ENCODE results near the gene ZBTB38. TPM values are rescaled to one million over a fixed set of nuclear protein-coding genes. Genes with fewer than 3 reads are reported as not detected.

ZBTB38 gene
- polyA plus RNA-seq, 1 donor from 2014 or later, result 18.7 TPM

- Histone ChIP-seq H3K27ac (ENCODE audit: low read length) (no peak overlapping the region), H3K79me2 (replicated peaks; ENCODE audit: insufficient read depth, low read length) (no peaks in the 10 kb centered on the region), H3K36me3 (ENCODE audit: insufficient read depth, low read length) (no peaks in the 10 kb centered on the region), H3K27me3 (ENCODE audit: insufficient read depth, low read depth, low read length) (no peaks in the 10 kb centered on the region), H3K4me2 (ENCODE audit: low read length) (no peak overlapping the region), H3K9ac (ENCODE audit: low read length) (no peak overlapping the region), H3K9me2 (ENCODE audit: insufficient read depth, low read length) (no peaks in the 10 kb centered on the region), H4K20me1 (ENCODE audit: insufficient read depth) (no peaks in the 10 kb centered on the region), H3F3A (ENCODE audit: insufficient read depth, low read length, poor library complexity, severe bottlenecking) (no peaks in the 10 kb centered on the region), H3K9me3 (ENCODE audit: low read length) (no peaks in the 10 kb centered on the region), H3K4me3 (ENCODE audit: low read length) (no peak overlapping the region), H2AFZ (ENCODE audit: low read depth, low read length) (no peak overlapping the region)
- no peak for TF ChIP-seq POLR2AphosphoS5 (IDR thresholded peaks at IDR 0.05)
- no peak for TF ChIP-seq SMC3 (conservative IDR thresholded peaks at IDR 0.05; ENCODE audit: poor library complexity)
- no peak for TF ChIP-seq EZH2 (IDR thresholded peaks at IDR 0.05; ENCODE audit: borderline replicate concordance, insufficient read depth, low read length, poor library complexity, severe bottlenecking)
- no peak for TF ChIP-seq RAD21 (conservative IDR thresholded peaks at IDR 0.05)
- no peak for TF ChIP-seq CTCF (IDR thresholded peaks at IDR 0.05; ENCODE audit: poor library complexity, severe bottlenecking)
- no peak for TF ChIP-seq EP300 (conservative IDR thresholded peaks at IDR 0.05; ENCODE audit: poor library complexity, severe bottlenecking)
- TF ChIP-seq MXI1 (conservative IDR thresholded peaks at IDR 0.05; ENCODE audit: poor library complexity, severe bottlenecking), result no peak
Observed at GRCh38 chr3:141323936-141324704, 44.2 kb upstream of the ZBTB38 start.

GRCh38 chr3:141326123-141326522 is 42.2 kb upstream of the ZBTB38 start:
- Histone ChIP-seq H3K27ac (ENCODE audit: low read length) (no peak overlapping the region), H3K9me3 (ENCODE audit: low read length) (no peaks in the 10 kb centered on the region), H3K27me3 (ENCODE audit: insufficient read depth, low read depth, low read length) (no peaks in the 10 kb centered on the region), H4K20me1 (ENCODE audit: insufficient read depth) (no peaks in the 10 kb centered on the region), H2AFZ (ENCODE audit: low read depth, low read length) (no peak overlapping the region), H3K9ac (ENCODE audit: low read length) (no peak overlapping the region), H3K4me3 (ENCODE audit: low read length) (no peak overlapping the region), H3F3A (ENCODE audit: insufficient read depth, low read length, poor library complexity, severe bottlenecking) (no peaks in the 10 kb centered on the region), H3K9me2 (ENCODE audit: insufficient read depth, low read length) (no peaks in the 10 kb centered on the region), H3K4me2 (ENCODE audit: low read length) (no peak overlapping the region), H3K36me3 (ENCODE audit: insufficient read depth, low read length) (no peaks in the 10 kb centered on the region), H3K79me2 (replicated peaks; ENCODE audit: insufficient read depth, low read length) (no peaks in the 10 kb centered on the region)
- TF ChIP-seq EZH2 (IDR thresholded peaks at IDR 0.05; ENCODE audit: borderline replicate concordance, insufficient read depth, low read length, poor library complexity, severe bottlenecking) (no peak), MXI1 (conservative IDR thresholded peaks at IDR 0.05; ENCODE audit: poor library complexity, severe bottlenecking) (no peak), RAD21 (conservative IDR thresholded peaks at IDR 0.05) (no peak), CTCF (IDR thresholded peaks at IDR 0.05; ENCODE audit: poor library complexity, severe bottlenecking) (no peak), POLR2AphosphoS5 (IDR thresholded peaks at IDR 0.05) (no peak), REST (IDR thresholded peaks at IDR 0.05; ENCODE audit: borderline replicate concordance) (no peak)

Data from neural cell (in vitro differentiated cells).